GM12878 (cell line): Measurements from ENCODE around the gene IRX5. TPM values are rescaled to one million over a fixed set of nuclear protein-coding genes. Genes with fewer than 3 reads are reported as not detected.

Source experiments
- ATAC-seq: fragments of 200-7000 bp; cut with Tn5 transposase; 3 replicates; pipeline ENCODE4 v1.9.1; 2020; ENCODE audit warnings: mild to moderate bottlenecking, moderate library complexity
- BruUV-seq: library from RNA; stranded (reverse); fragments of 400-500 nt; replicated peaks from 2 replicates; lab custom pipeline; 2021; lab: Mats Ljungman, UMichigan
- CTCF ChIA-PET: fragments of 300-600 bp; sonication (Branson Sonifier 250); formaldehyde crosslinking; extraction: SDS; loops from one replicate; lab custom pipeline; 2021; ENCODE audit warnings: inconsistent platforms; lab: Yijun Ruan, JAX
- POLR2A ChIA-PET: fragments of 350-600 bp; formaldehyde crosslinking; extraction: SDS; loops from one replicate; lab custom pipeline; 2021; ENCODE audit warnings: inconsistent platforms; lab: Charles Lee
- RAD21 ChIA-PET: fragments of 300-600 bp; sonication (Branson Sonifier 250); formaldehyde crosslinking; loops from one replicate; lab custom pipeline; 2023; ENCODE audit warnings: antibody characterized with exemption; ENCODE audit not compliant: unreplicated experiment; lab: Charles Lee
- SMC1A ChIA-PET: fragments of 300-600 bp; sonication (Branson Sonifier 250); formaldehyde crosslinking; loops from one replicate; lab custom pipeline; 2023; ENCODE audit not compliant: unreplicated experiment, uncharacterized antibody; lab: Charles Lee
- DNase-seq: peaks from one replicate; pipeline ENCODE4 v3.0.0-alpha.2; 2011; ENCODE audit warnings: low read depth, low spot score
- FAIRE-seq: peaks from 3 replicates; lab custom pipeline; 2011; peaks lifted over from hg19 to GRCh38; lab: Jason Lieb, UNC
- H2AFZ ChIP-seq: 2 replicates; pipeline ENCODE4 v1.6.0; 2011; ENCODE audit warnings: low read depth, low read length, control low read depth; ENCODE audit not compliant: control insufficient read depth
- H3K27ac ChIP-seq: 2 replicates; pipeline ENCODE4 v1.5.1; 2011; ENCODE audit warnings: control low read depth; ENCODE audit not compliant: control insufficient read depth, insufficient read depth
- H3K27me3 ChIP-seq, 2 experiments: replicated peaks in 1 of 2; 2 replicates each; pipeline versions ENCODE4 v1.6.0 to v1.6.1; 2011; ENCODE audit warnings: low read length in 1 of 2; ENCODE audit not compliant: control insufficient read depth in 2 of 2, insufficient read depth in 2 of 2
- H3K36me3 ChIP-seq, 2 experiments: 2 replicates each; pipeline ENCODE4 v1.5.1; 2011; ENCODE audit warnings: low read length in 1 of 2; ENCODE audit not compliant: control insufficient read depth in 2 of 2, insufficient read depth in 2 of 2
- H3K4me1 ChIP-seq: 2 replicates; pipeline ENCODE4 v1.6.1; 2011; ENCODE audit warnings: mild to moderate bottlenecking, low read length, moderate library complexity, mixed read lengths; ENCODE audit not compliant: control insufficient read depth, insufficient read depth
- H3K4me2 ChIP-seq: 2 replicates; pipeline ENCODE4 v1.6.0; 2011; ENCODE audit warnings: control low read depth; ENCODE audit not compliant: control insufficient read depth, insufficient read depth
- H3K4me3 ChIP-seq: fragments of 200-600 bp; sonication (generic); 2 replicates; pipeline ENCODE4 v1.5.1; 2016
- H3K79me2 ChIP-seq: 2 replicates; pipeline ENCODE4 v1.6.0; 2011; ENCODE audit warnings: low read length; ENCODE audit not compliant: control insufficient read depth, insufficient read depth
- H3K9ac ChIP-seq: 2 replicates; pipeline ENCODE4 v1.8.0; 2011; ENCODE audit warnings: low read length, control low read depth, mixed read lengths; ENCODE audit not compliant: control insufficient read depth, insufficient read depth
- H3K9me3 ChIP-seq: replicated peaks from 3 replicates; pipeline ENCODE4 v1.5.1; 2011; ENCODE audit warnings: mild to moderate bottlenecking, low read length; ENCODE audit not compliant: control insufficient read depth, insufficient read depth
- H4K20me1 ChIP-seq: 2 replicates; pipeline ENCODE4 v1.6.0; 2011; ENCODE audit not compliant: control insufficient read depth, insufficient read depth
- CBX5 ChIP-seq: sonication (generic); IDR thresholded peaks from 2 replicates; pipeline ENCODE4 v1.6.1; 2016; ENCODE audit warnings: low read depth, moderate library complexity, mild to moderate bottlenecking, inconsistent platforms
- CHD1 ChIP-seq: IDR thresholded peaks from 2 replicates; pipeline ENCODE4 v1.6.1; 2012; ENCODE audit warnings: low read depth, low read length, improper control_type of control experiment
- MEF2A ChIP-seq: IDR thresholded peaks from 2 replicates; pipeline ENCODE4 v1.6.1; 2011; ENCODE audit warnings: low read depth, mild to moderate bottlenecking, low read length, moderate library complexity; ENCODE audit not compliant: insufficient read depth
- NKRF ChIP-seq: fragments of 450-650 bp; conservative IDR thresholded peaks from 2 replicates; pipeline ENCODE4 v1.6.1; 2017; ENCODE audit warnings: mild to moderate bottlenecking, moderate library complexity
- PRDM15 ChIP-seq: fragments of 450-650 bp; formaldehyde crosslinking; IDR thresholded peaks from 2 replicates; pipeline ENCODE4 v1.4.0; 2020; ENCODE audit warnings: mild to moderate bottlenecking, moderate library complexity
- RAD51 ChIP-seq: fragments of 450-650 bp; IDR thresholded peaks from 2 replicates; pipeline ENCODE4 v1.6.1; 2016; ENCODE audit warnings: moderate library complexity, mild to moderate bottlenecking, inconsistent platforms
- RB1 ChIP-seq: fragments of 450-650 bp; formaldehyde crosslinking; IDR thresholded peaks from 2 replicates; pipeline ENCODE4 v1.6.1; 2017; ENCODE audit warnings: mild to moderate bottlenecking, borderline replicate concordance
- RELB ChIP-seq: fragments of 450-650 bp; IDR thresholded peaks from 2 replicates; pipeline ENCODE4 v1.6.1; 2017; ENCODE audit warnings: low read depth, mild to moderate bottlenecking, moderate library complexity
- RFX5 ChIP-seq: IDR thresholded peaks from 2 replicates; pipeline ENCODE4 v1.6.1; 2011; ENCODE audit warnings: low read depth, low read length, improper control_type of control experiment
- SMAD1 ChIP-seq: fragments of 450-650 bp; IDR thresholded peaks from 2 replicates; pipeline ENCODE4 v1.6.1; 2018; ENCODE audit warnings: mild to moderate bottlenecking, low read depth; ENCODE audit not compliant: partially characterized antibody
- STAT3 ChIP-seq: IDR thresholded peaks from 2 replicates; pipeline ENCODE4 v1.6.1; 2011; ENCODE audit warnings: low read depth, low read length, improper control_type of control experiment
- ZBTB11 ChIP-seq: fragments of 450-650 bp; formaldehyde crosslinking; IDR thresholded peaks from 2 replicates; pipeline ENCODE4 v1.5.0; 2022; ENCODE audit warnings: mild to moderate bottlenecking, missing genetic modification characterization
- ZZZ3 ChIP-seq: IDR thresholded peaks from 2 replicates; pipeline ENCODE4 v1.6.1; 2011; ENCODE audit warnings: low read depth; ENCODE audit not compliant: control insufficient read depth, insufficient read length
- WGBS: methylation state at CpG from one replicate; pipeline ENCODE4 v1.1.6; 2016; ENCODE audit warnings: low lambda C conversion rate; ENCODE audit not compliant: insufficient replicate concordance, insufficient coverage; ENCODE audit errors: missing lambda C conversion rate; 5-methylcytosine and 5-hydroxymethylcytosine counted together
- in situ Hi-C: fragments of 300-500 bp; cut with MboI; formaldehyde crosslinking; loops from 9 replicates; pipeline ENCODE4 v1.14.3; 2018; ENCODE audit warnings: mixed read lengths
- intact Hi-C: fragments of 100-400 bp; cut with micrococcal nuclease; formaldehyde crosslinking; loops from one replicate; pipeline ENCODE4 v1.14.2; 2022; ENCODE audit not compliant: unreplicated experiment
- polyA plus RNA-seq, 11 experiments: library from polyadenylated mRNA; depleted of rRNA in 4 of 11; unstranded in 6 of 11; stranded (reverse) in 5 of 11; fragments of >200 nt; fragmentation: Nextera tagmentation in 4 of 11; fragmentation: Illumina TruSeq in 1 of 11; extraction: Ambion mirVana in 4 of 11; extraction: Trizol in 1 of 11; gene quantifications; 1 replicate in 1 of 11; 2 replicates in 10 of 11; pipeline versions ENCODE4 v1.2.1 to v1.2.3, GENCODE V29; 2011 to 2016; ENCODE audit warnings: inconsistent platforms in 2 of 11, missing spikeins in 2 of 11, low read depth in 1 of 11
- total RNA-seq, 4 experiments: library from RNA; depleted of rRNA in 3 of 4; stranded (reverse); fragments of >200 nt in 3 of 4; fragmentation: Illumina TruSeq in 1 of 4; extraction: Trizol in 1 of 4; gene quantifications; 2 replicates each; pipeline versions ENCODE4 v1.2.1 to v1.2.3, GENCODE V29; 2013 to 2021

Gene IRX5
- total and polyA plus RNA-seq, 10 of the 15 experiments (the other 5 are each of a cell fraction or from before 2014, with no cell fraction given), result 0.08 TPM; not detected in 9

- no peak for TF ChIP-seq PRDM15 (CRISPR knock-in tag)
These were observed 47.3 kb upstream of the IRX5 start (continued) for GRCh38 chr16:54883358-54883757.

GRCh38 chr16:54886078-54886477 is 44.6 kb upstream of the IRX5 start:
- ChIA-PET RAD21 (no interaction called here), CTCF (no interaction called here), SMC1A (no interaction called here), POLR2A (no interaction called here)
- Histone ChIP-seq H3K27ac (no peak overlapping the region), H3K4me3 (no peak overlapping the region), H4K20me1 (no peaks in the 10 kb centered on the region), H3K4me2 (no peak overlapping the region), H3K9ac (no peak overlapping the region), H3K4me1 (no peaks in the 10 kb centered on the region), H3K9me3 (no peaks in the 10 kb centered on the region), H2AFZ (no peak overlapping the region), H3K79me2 (no peaks in the 10 kb centered on the region), H3K27me3 (no peaks in the 10 kb centered on the region), H3K36me3 (no peaks in the 10 kb centered on the region)
- 9% methylated on average over 2 of the region's 2 CpGs for WGBS
- intact Hi-C loops (no loop called here), in situ Hi-C loops (no loop called here)
- DNase-seq, result no peak
- BruUV-seq, result no TSS peak
- no peak for FAIRE-seq
- no peak for ATAC-seq
- TF ChIP-seq ZZZ3, result no peak
- TF ChIP-seq CBX5, result no peak
- TF ChIP-seq RAD51, result no peak
- TF ChIP-seq RFX5, result no peak
- no peak for TF ChIP-seq ZBTB11
- TF ChIP-seq RELB, result no peak
- no peak for TF ChIP-seq RB1
- no peak for TF ChIP-seq MEF2A
- TF ChIP-seq NKRF, result no peak
- TF ChIP-seq CHD1, result no peak
- no peak for TF ChIP-seq SMAD1
- TF ChIP-seq STAT3, result no peak
